GM18870 (cell line): ENCODE results near the gene SLC9A3.

ENCODE experiments used
- ATAC-seq: cut with Tn5 transposase; IDR thresholded peaks from one replicate; pipeline ENCODE4 v1.9.1; 2021; ENCODE audit warnings: moderate library complexity; ENCODE audit not compliant: unreplicated experiment

Gene SLC9A3

GRCh38 chr5:446883-447263 lies 77.4 kb downstream of the SLC9A3 start:
- no peak for ATAC-seq

GRCh38 chr5:446066-446882 lies 78.0 kb downstream of the SLC9A3 start:
- ATAC-seq, result no peak

GRCh38 chr5:445591-445990 lies 78.7 kb downstream of the SLC9A3 start:
- no peak for ATAC-seq

GRCh38 chr5:444226-444625 lies 80.0 kb downstream of the SLC9A3 start:
- no peak for ATAC-seq

DNA sequence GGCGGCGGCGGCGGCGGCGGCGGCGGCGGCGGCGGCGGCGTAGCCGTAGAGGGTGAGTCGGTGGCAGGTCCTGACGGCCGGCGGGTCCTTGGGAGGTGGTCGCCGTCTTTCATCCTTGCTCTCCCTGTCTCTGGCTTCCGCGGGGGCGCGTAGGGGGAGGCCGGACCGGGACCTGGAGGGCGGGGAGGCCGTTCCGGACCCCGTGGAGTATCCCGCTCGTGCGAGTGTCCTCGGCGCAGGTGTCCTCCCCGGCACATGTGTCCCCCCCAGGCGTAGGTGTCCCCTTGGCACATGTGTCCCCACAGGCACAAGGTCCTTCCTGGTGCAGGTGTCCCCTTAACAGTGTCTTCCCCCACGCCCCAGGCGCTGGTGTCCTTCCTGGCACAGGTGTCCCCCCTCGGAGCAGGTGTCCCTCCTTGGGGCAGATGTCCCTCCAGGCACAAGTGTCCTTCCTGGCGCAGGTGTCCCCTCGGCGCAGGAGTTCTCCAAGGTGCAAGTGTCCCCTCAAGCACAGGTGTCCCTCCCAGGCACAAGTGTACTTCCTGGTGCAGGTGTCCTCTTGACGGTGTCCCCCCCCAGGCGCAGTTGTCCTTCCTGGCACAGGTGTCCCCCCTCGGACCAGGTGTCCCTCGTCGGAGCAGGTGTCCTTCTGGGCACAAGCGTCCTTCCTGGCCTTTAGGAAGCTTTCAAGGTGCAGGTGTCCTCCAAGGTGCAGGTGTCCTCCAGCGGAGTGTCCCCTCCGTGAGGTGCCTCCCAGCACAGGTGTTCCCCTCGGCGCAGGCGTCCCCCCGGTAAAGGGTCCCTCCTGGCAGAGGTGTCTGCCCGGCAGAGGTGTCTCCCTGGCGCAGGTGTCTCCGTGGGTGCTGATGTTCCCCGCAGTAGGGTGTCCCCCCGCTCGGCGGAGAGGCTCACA lies 80.8 kb downstream of the SLC9A3 start:
- ATAC-seq, result peak; percentile 5

DNA sequence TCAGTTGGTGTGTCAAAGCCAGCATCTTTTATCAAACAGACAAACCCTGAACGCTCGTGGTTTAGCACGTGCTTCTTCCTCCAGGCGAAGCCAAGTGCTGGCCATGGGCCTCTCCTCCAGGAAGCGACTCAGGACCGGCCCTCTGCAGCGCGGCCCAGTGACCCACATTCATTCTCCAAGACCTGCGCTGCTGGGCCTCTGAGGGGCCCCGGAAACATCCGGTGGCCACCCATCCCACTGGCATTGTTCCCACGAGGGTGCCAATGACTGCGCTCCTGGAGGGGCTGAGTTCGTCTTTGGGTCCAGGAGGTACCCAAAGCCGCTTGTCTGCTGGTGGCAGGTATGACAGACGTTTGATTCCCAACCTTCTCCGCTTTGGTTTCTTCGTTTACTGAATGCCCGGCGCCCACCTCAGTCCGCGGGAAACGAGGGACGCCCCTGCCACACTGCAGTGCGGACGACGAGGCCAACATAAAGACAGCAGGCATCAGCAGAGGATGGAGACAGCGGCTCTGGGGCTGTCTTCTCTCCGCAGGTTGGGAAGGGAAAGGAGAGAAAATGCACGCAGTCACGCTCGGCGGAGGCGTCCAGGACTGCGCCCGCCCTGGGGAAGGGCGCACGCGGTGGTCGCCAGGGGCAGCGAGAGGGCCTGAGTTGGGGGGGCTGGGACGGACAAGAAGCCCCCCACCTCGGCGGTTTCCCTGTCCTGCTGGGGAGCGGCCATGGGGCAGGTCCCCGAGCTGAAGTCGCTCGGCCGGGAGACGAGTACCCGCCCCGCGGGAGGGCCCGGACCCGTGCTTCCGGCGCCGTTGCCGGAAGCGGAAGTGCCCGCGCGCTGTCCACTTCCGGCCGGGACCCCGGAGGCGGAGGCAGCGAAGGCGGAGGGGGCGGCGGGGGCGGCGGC lies 81.7 kb downstream of the SLC9A3 start, which contains the start of gene EXOC3:
Gene EXOC3, plus strand, starts transcription at position 842 of the 904 bp plus-strand sequence. CDS start 3,030 bp downstream, outside the sequence.
- ATAC-seq, result peak; percentile 54

DNA sequence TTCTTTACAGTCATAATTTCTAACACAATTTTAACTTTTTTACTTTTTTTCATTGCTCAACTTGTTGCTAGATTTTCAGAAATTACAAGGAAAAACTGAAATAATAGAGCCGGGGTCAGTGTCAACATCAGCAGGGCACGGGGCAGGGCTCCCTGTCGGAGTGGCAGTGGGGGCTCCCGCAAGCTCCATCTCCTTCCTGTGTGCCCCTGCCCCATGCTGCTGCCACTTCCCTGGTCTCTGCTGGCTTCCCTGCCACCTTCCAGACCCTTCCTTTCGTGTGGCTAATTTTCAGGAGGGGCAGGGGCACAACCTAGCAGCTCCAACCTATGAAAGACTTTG lies 82.3 kb downstream of the SLC9A3 start:
- no peak for ATAC-seq

DNA sequence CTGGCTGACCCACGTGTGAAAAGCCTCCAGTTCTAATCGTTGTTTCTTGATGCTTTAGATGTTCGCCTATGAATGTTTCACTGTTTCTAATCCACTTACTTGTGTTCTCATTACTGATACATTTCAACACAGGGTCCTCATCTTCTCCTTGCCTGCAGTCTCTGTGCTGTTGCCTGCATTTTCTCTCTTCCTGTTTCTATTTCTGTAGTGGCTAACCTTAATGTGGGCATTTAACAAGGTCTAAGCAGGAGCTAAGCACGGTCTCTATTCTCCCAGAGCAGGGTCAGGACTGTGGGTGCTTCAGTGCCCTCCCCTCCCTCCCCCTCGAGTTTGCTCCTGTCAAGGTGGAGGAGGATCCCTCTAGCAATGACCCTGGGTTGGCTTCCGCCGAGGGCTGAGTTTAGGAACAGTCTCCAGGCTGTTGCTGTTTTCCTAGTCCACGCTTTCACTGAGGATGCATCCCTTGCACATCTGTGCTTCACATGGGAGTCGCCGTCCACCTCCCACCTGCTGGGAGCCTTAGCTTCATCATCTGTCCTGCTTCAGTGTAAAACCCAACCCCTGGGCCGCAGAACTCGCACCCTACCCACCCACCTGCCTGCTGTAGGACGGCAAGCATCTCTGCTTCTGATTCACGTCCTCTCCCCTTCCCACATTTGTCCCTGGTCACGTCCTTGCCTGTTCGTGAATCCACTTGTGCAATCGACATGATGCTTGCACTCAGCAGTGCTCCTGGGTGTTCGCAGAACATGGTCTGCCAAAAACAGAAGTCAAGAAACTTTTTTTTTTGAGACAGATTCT lies 83.6 kb downstream of the SLC9A3 start:
- ATAC-seq, result no peak

- ATAC-seq, result no peak
These were observed 84.6 kb downstream of the SLC9A3 start for GRCh38 chr5:439636-440035.

- no peak for ATAC-seq
These were observed 85.1 kb downstream of the SLC9A3 start for GRCh38 chr5:439181-439580.

- ATAC-seq, result no peak
These were observed 85.7 kb downstream of the SLC9A3 start for GRCh38 chr5:438481-438981.

DNA sequence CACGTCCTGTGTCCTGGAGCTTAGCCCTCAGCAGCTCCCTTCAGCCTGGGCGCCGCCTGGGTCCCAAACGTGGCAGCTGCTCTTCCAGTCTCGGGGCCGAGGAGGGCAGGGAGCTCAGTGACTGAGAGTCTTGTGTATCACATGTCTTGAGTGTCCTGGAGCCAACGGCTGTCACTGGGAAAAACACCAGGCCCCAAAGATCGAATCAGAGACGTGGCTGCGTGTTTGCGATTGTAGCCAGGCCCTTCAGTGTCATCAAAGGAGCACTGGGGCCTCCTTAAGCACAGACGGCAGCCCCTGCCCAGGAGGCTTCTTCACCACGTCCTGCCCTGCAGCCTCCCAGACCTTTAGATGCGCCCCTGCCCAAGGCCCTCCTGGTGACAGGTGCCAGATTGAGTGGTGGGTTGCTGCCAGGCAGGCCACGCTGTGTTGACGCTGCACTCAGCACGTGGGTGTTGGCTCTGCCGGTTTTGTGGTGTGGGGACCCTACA lies 86.9 kb downstream of the SLC9A3 start:
- ATAC-seq, result no peak

DNA sequence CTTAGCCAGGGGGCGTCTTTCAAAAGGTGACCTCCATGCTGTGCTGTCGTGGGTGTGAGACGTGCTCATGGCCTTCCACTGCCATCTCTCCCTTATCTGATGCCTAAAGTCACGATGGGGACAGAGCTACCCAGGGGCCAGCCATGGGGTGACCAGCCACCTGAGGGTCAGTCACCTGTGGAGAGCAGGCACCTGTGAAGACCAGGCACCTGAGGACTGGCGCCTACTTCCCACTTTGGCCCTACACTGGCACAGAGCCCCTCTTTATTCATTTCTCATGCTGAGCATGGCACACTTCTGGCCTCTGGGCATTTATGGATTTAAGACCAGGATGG lies 87.6 kb downstream of the SLC9A3 start:
- ATAC-seq, result no peak

DNA sequence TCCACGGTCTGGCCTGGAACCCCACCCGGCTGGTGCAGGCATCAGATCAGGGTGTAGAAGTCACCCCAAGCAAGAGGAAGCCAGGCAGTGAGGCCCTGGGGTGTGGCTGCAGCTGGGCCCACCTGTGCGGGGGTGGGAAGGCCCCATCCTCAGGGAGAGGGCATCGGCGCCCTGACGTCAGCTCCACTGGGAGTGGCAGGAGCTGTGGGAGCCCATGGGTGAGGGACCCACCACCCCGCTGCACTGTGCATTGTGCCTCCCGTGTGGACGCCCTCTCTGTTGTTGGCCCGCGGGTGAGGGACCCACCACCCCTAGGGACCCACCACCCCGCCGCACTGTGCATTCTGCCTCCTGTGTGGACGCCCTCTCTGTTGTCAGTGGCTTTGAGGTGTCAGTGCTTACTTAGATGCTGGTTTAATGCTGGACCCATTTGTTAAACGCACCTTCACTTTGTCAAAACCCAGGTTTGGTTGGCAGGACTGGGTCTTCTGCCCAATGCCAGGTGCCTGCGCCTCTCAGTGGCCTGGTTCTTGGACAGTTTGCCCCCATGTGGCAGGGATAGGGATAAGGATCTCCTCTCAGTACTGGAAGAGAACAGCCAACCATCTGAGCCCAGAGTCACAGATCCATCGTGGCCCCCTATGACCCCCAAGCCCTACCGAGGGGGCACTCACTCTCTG lies 88.1 kb downstream of the SLC9A3 start:
- ATAC-seq, result no peak

GRCh38 chr5:435156-435790 lies 89.0 kb downstream of the SLC9A3 start:
- no peak for ATAC-seq

DNA sequence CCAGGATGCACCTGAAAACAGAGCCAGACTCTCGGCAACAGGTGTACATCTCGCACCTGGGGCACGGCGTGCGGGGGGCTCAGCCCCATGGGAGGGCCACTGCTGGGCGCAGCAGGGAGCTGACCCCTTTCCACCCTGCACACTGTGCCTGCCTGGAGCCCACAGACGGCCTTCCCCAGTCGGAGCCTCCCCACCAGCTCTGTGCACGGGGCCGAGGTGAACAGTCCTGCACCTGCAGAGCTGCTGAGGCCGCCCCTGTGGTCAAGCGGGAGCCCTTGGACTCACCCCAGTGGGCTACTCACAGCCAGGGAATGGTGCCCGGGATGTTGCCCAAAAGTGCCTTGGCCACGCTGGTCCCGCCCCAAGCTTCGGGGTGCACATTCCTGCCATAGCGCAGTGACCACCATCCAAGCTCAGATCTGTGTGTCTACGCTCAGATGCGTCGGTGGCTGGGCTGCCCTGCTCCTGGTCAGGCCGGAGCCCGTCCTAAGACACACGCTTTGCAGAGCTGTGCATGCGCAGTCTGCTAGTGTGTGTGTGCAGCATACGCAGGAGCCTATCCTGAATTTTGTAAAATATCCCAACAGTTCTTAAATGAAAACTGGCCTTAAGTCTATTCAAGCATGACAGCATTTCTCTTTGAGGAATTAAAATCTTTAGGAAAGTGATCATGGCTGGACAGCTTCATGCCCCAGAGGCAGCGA lies 89.7 kb downstream of the SLC9A3 start:
- ATAC-seq, result no peak

GRCh38 chr5:433836-434235 lies 90.4 kb downstream of the SLC9A3 start:
- no peak for ATAC-seq
